ENCODE data around the gene KCNQ1.

Gene KCNQ1

GRCh38 chr11:2463766-2464277 is 19.0 kb downstream of the KCNQ1 start:
- no peak for DNase-seq (ENCODE audit: extremely low read depth, low read depth)
- TF ChIP-seq CTCF (IDR thresholded peaks at IDR 0.05; ENCODE audit: low read depth, low read length), result no peak

GRCh38 chr11:2464451-2465165 is 19.8 kb downstream of the KCNQ1 start:
- TF ChIP-seq CTCF (IDR thresholded peaks at IDR 0.05; ENCODE audit: low read depth, low read length), result no peak
- no peak for DNase-seq (ENCODE audit: extremely low read depth, low read depth)

GRCh38 chr11:2465202-2466068 is 20.6 kb downstream of the KCNQ1 start:
- no peak for DNase-seq (ENCODE audit: extremely low read depth, low read depth)
- no peak for TF ChIP-seq CTCF (IDR thresholded peaks at IDR 0.05; ENCODE audit: low read depth, low read length)

- no peak for DNase-seq (ENCODE audit: extremely low read depth, low read depth)
- TF ChIP-seq CTCF (IDR thresholded peaks at IDR 0.05; ENCODE audit: low read depth, low read length), result no peak
Observed at GRCh38 chr11:2466069-2466801, 21.4 kb downstream of the KCNQ1 start.

- DNase-seq (ENCODE audit: extremely low read depth, low read depth), result no peak
- no peak for TF ChIP-seq CTCF (IDR thresholded peaks at IDR 0.05; ENCODE audit: low read depth, low read length)
Observed at GRCh38 chr11:2466869-2467694, 22.3 kb downstream of the KCNQ1 start.

GRCh38 chr11:2467695-2468055 is 22.9 kb downstream of the KCNQ1 start:
- TF ChIP-seq CTCF (IDR thresholded peaks at IDR 0.05; ENCODE audit: low read depth, low read length), result no peak
- no peak for DNase-seq (ENCODE audit: extremely low read depth, low read depth)
